B cell (primary cell): ENCODE data around the gene ZFPM1.

Experiments
- EZH2 ChIP-seq: IDR thresholded peaks from 2 replicates; pipeline ENCODE4 v1.6.1; 2012; ENCODE audit warnings: borderline replicate concordance, low read depth, mild to moderate bottlenecking, moderate library complexity, low read length; ENCODE audit not compliant: insufficient read depth, poor library complexity, severe bottlenecking
- TF ChIP-seq, protein P1 (sequence below): fragments of 200-600 bp; IDR thresholded peaks from one replicate; pipeline ENCODE4 v1.8.0; 2022; ENCODE audit warnings: antibody characterized with exemption, mild to moderate bottlenecking

- TF ChIP-seq, protein P1, sequence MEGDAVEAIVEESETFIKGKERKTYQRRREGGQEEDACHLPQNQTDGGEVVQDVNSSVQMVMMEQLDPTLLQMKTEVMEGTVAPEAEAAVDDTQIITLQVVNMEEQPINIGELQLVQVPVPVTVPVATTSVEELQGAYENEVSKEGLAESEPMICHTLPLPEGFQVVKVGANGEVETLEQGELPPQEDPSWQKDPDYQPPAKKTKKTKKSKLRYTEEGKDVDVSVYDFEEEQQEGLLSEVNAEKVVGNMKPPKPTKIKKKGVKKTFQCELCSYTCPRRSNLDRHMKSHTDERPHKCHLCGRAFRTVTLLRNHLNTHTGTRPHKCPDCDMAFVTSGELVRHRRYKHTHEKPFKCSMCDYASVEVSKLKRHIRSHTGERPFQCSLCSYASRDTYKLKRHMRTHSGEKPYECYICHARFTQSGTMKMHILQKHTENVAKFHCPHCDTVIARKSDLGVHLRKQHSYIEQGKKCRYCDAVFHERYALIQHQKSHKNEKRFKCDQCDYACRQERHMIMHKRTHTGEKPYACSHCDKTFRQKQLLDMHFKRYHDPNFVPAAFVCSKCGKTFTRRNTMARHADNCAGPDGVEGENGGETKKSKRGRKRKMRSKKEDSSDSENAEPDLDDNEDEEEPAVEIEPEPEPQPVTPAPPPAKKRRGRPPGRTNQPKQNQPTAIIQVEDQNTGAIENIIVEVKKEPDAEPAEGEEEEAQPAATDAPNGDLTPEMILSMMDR = no peak
- TF ChIP-seq EZH2 = no peak
Observed at GRCh38 chr16:88458773-88459235, 5.7 kb downstream of the ZFPM1 start.
